OCI-LY3 (cell line): ENCODE data around the gene BUD13.

Source experiments
- H2AFZ ChIP-seq: fragments of 200-600, 300-600 bp; shearing (Covaris generic); 2 replicates; pipeline ENCODE4 v1.6.0; 2014; ENCODE audit warnings: antibody characterized with exemption, low read depth, low read length
- H3K27ac ChIP-seq: fragments of 200-600, 300-600 bp; sonication (generic); 2 replicates; pipeline ENCODE4 v1.5.1; 2014; ENCODE audit warnings: mild to moderate bottlenecking, low read length, moderate library complexity, mixed read lengths
- H3K27me3 ChIP-seq: fragments of 200-600, 300-600 bp; sonication (generic); 2 replicates; pipeline ENCODE4 v1.6.1; 2014; ENCODE audit warnings: low read depth, low read length, mixed read lengths
- H3K36me3 ChIP-seq: fragments of 200-600, 300-600 bp; sonication (generic); replicated peaks from 2 replicates; pipeline ENCODE3; 2014; ENCODE audit warnings: low read depth, low read length, mixed read lengths
- H3K4me1 ChIP-seq: fragments of 300-600, 200-600 bp; sonication (generic); 2 replicates; pipeline ENCODE4 v1.6.1; 2014; ENCODE audit warnings: low read length, mixed read lengths
- H3K4me2 ChIP-seq: fragments of 200-600, 300-600 bp; sonication (generic); 2 replicates; pipeline ENCODE4 v1.6.1; 2014; ENCODE audit warnings: low read length, mixed read lengths
- H3K4me3 ChIP-seq: fragments of 300-600, 200-600 bp; sonication (generic); 2 replicates; pipeline ENCODE4 v1.5.1; 2014; ENCODE audit warnings: antibody characterized with exemption, mild to moderate bottlenecking, low read length, moderate library complexity
- H3K79me2 ChIP-seq: fragments of 300-600, 200-600 bp; shearing (Covaris generic); 2 replicates; pipeline ENCODE4 v1.6.1; 2014; ENCODE audit warnings: mild to moderate bottlenecking, low read length, mixed read lengths
- H3K9ac ChIP-seq: fragments of 300-600, 200-600 bp; shearing (Covaris generic); 2 replicates; pipeline ENCODE4 v1.6.0; 2014; ENCODE audit warnings: mild to moderate bottlenecking, low read length, moderate library complexity
- H3K9me3 ChIP-seq: fragments of 200-600, 300-600 bp; shearing (Covaris generic); 2 replicates; pipeline ENCODE4 v1.6.1; 2014; ENCODE audit warnings: low read length, mixed read lengths; ENCODE audit not compliant: insufficient read depth
- H4K20me1 ChIP-seq: fragments of 200-600, 300-600 bp; sonication (generic); 2 replicates; pipeline ENCODE4 v1.6.1; 2016; ENCODE audit warnings: low read length, mixed read lengths; ENCODE audit not compliant: insufficient read depth
- EZH2phosphoT487 ChIP-seq: fragments of 200-600 bp; shearing (Covaris generic); IDR thresholded peaks from 2 replicates; pipeline ENCODE4 v1.6.1; 2018; ENCODE audit warnings: antibody characterized with exemption, mixed run types, low read depth
- TF ChIP-seq, protein P1 (sequence below): fragments of 200-600, 300-600 bp; sonication (generic); IDR thresholded peaks from 2 replicates; pipeline ENCODE4 v1.5.1; 2014; ENCODE audit warnings: antibody characterized with exemption, low read length, low read depth

Gene BUD13

DNA sequence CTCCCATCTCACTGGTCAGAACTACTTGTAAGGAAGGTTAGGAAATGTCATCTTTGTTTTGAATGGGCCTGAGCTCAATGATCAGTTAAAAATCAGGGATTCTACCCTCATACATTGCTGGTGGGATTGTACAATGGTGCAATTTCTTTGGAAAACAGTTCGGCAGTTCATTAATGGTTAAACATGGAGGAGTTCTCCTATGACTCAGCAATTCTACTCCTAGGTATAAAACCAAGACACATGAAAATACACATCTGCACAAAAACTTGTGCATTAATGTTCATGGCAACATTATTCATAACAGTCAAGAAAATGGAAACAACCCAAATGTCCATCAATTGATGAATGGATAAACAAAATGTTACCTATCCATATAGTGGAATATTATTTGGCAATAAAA lies 23.8 kb upstream of the BUD13 start:
- Histone ChIP-seq H3K9ac (no peak overlapping the region), H3K27me3 (peaks cover 15% of the 10 kb centered on the region; the same call in 1 of the 2 replicates), H3K4me2 (no peak overlapping the region), H3K36me3 (no peaks in the 10 kb centered on the region), H3K27ac (no peak overlapping the region), H4K20me1 (no peaks in the 10 kb centered on the region), H3K79me2 (no peaks in the 10 kb centered on the region), H2AFZ (no peak overlapping the region), H3K4me1 (peaks cover 6% of the 10 kb centered on the region; the same call in 1 of the 2 replicates), H3K9me3 (no peaks in the 10 kb centered on the region), H3K4me3 (no peak overlapping the region)
- no peak for TF ChIP-seq EZH2phosphoT487
- TF ChIP-seq, protein P1, sequence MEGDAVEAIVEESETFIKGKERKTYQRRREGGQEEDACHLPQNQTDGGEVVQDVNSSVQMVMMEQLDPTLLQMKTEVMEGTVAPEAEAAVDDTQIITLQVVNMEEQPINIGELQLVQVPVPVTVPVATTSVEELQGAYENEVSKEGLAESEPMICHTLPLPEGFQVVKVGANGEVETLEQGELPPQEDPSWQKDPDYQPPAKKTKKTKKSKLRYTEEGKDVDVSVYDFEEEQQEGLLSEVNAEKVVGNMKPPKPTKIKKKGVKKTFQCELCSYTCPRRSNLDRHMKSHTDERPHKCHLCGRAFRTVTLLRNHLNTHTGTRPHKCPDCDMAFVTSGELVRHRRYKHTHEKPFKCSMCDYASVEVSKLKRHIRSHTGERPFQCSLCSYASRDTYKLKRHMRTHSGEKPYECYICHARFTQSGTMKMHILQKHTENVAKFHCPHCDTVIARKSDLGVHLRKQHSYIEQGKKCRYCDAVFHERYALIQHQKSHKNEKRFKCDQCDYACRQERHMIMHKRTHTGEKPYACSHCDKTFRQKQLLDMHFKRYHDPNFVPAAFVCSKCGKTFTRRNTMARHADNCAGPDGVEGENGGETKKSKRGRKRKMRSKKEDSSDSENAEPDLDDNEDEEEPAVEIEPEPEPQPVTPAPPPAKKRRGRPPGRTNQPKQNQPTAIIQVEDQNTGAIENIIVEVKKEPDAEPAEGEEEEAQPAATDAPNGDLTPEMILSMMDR, result no peak

DNA sequence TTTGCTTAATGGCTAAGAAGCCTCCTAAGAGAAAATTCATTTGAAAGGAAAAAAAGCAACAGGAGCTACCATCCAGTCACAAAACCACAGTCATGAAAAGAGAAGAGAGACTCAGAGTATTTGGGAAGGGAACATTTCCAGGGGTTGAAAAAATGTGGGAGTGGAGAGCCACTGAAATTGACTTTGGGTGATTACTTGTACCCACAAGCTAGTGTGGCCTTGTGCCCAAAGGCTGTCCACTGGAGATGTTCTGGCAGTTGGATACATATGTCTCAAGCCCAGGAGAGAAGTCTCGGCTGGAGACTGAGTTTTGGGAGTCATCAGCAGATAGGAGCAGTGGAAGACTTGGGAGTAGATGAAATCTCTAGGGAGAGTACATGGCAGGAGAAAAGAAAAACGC lies 22.1 kb upstream of the BUD13 start:
- Histone ChIP-seq H3K79me2 (no peaks in the 10 kb centered on the region), H3K4me2 (no peak overlapping the region), H3K9me3 (no peaks in the 10 kb centered on the region), H3K27ac (no peak overlapping the region), H3K9ac (no peak overlapping the region), H4K20me1 (no peaks in the 10 kb centered on the region), H3K4me1 (peaks cover 7% of the 10 kb centered on the region; the same call in 1 of the 2 replicates), H2AFZ (no peak overlapping the region), H3K36me3 (no peaks in the 10 kb centered on the region), H3K4me3 (no peak overlapping the region), H3K27me3 (0 out of 2 replicates have a peak, but pooled peaks cover 10% of the 10 kb centered on the region)
- no peak for TF ChIP-seq EZH2phosphoT487
- TF ChIP-seq, protein P1, result no peak

DNA sequence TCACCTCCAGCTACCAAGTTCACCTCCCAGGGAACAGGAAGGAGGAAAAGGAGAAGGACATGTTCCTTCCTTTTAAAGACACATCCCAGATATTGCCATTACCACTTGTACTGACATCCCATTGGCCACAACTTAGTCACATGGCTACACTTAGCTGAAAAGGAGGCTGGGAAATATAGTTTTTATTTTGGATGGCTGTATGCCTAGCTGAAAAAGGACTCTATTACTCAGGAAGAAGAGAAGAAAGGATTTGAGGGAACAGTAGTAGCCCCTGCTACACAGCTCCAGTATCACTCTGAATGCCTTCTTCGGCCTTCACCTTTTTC lies 20.9 kb upstream of the BUD13 start:
- TF ChIP-seq, protein P1, result no peak
- no peak for TF ChIP-seq EZH2phosphoT487
- Histone ChIP-seq H3K9me3 (no peaks in the 10 kb centered on the region), H3K27me3 (0 out of 2 replicates have a peak, but pooled peaks cover under 1% of the 10 kb centered on the region), H3K4me2 (no peak overlapping the region), H3K79me2 (no peaks in the 10 kb centered on the region), H3K4me1 (peaks cover 7% of the 10 kb centered on the region; the same call in 1 of the 2 replicates), H2AFZ (no peak overlapping the region), H3K9ac (no peak overlapping the region), H4K20me1 (no peaks in the 10 kb centered on the region), H3K36me3 (no peaks in the 10 kb centered on the region), H3K27ac (no peak overlapping the region), H3K4me3 (no peak overlapping the region)

DNA sequence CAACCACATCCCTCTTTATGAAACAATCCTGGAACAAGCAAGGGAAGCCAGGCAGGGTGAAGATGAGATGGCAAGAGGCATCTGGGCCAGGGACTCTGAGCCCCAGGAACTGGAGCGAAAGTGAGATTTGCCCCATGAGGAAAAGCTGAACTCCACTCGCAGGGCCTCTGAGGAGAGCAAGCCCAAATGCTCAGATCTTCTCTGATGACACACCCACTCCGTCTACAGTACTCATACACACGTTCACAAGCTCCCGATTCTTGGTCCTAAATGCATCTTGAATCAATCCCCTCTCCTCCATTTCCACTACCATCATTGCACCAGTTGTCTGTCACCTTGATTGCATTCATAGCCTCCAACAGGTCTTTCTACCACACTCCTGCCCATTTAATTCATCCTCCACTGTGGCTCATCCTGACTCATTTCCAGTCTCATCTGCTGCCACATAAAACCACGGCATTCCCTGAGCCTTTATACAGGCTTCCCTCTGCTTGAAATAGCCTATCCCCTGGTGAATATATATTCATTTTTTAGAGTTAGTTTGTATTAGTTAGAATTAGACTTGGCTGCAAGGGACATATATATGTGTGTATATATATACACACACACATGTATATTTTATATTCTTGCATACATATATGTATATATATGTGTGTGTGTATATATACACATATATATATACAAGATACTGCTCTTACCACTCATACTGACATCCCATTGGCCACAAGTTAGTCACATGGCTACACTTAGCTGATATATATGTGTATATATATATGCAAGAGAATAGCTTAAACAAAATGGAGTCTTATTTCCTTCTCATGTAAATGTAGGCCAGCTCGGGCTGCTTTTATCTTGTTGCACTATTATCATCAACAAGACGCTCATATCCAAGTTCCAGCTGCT lies 20.3 kb upstream of the BUD13 start:
- H3K36me3 ChIP-seq, result no peaks in the 10 kb centered on the region
- H2AFZ ChIP-seq, result no peak overlapping the region
- no peak overlapping the region for H3K4me3 ChIP-seq

More for the DNA sequence above, 20.3 kb upstream of the BUD13 start:
- H3K4me1 ChIP-seq, result peaks cover 8% of the 10 kb centered on the region; the same call in 1 of the 2 replicates
- H4K20me1 ChIP-seq, result no peaks in the 10 kb centered on the region
- H3K27me3 ChIP-seq, result no peaks in the 10 kb centered on the region
- no peaks in the 10 kb centered on the region for H3K79me2 ChIP-seq
- H3K9me3 ChIP-seq, result no peaks in the 10 kb centered on the region
- no peak for TF ChIP-seq EZH2phosphoT487
- TF ChIP-seq, protein P1, result no peak
- H3K27ac ChIP-seq, result no peak overlapping the region
- no peak overlapping the region for H3K4me2 ChIP-seq
- H3K9ac ChIP-seq, result no peak overlapping the region
